Pons (tissue), 1 donor: ENCODE results near the gene SLC39A2.
"Not testable (repeated sequence)": the region's sequence is repeated elsewhere in the genome, so short reads cannot be mapped to it uniquely, and the experiment has no call there.

ENCODE experiments used
- DNase-seq: peaks from one replicate; pipeline ENCODE4 v3.0.0-alpha.2; 2016; ENCODE audit warnings: low spot score

Gene SLC39A2

GRCh38 chr14:21025371-21026273, 26.5 kb downstream of the SLC39A2 start:
- DNase-seq, result peak; percentile 78

GRCh38 chr14:21026274-21026987, 27.3 kb downstream of the SLC39A2 start:
- peak; percentile 97 for DNase-seq

GRCh38 chr14:21026988-21027315, 27.9 kb downstream of the SLC39A2 start:
- no peak for DNase-seq

- no peak for DNase-seq
These were observed 30.8 kb downstream of the SLC39A2 start, which contains the start of gene TPPP2 for GRCh38 chr14:21029917-21030316. Gene TPPP2, plus strand, starts transcription at chr14:21030217. Its CDS starts 365 bp downstream, at chr14:21030582.

- no peak for DNase-seq
These were observed 31.4 kb downstream of the SLC39A2 start for GRCh38 chr14:21030531-21030930.

- DNase-seq, result no peak
These were observed 33.4 kb downstream of the SLC39A2 start for GRCh38 chr14:21032326-21033132.

DNA sequence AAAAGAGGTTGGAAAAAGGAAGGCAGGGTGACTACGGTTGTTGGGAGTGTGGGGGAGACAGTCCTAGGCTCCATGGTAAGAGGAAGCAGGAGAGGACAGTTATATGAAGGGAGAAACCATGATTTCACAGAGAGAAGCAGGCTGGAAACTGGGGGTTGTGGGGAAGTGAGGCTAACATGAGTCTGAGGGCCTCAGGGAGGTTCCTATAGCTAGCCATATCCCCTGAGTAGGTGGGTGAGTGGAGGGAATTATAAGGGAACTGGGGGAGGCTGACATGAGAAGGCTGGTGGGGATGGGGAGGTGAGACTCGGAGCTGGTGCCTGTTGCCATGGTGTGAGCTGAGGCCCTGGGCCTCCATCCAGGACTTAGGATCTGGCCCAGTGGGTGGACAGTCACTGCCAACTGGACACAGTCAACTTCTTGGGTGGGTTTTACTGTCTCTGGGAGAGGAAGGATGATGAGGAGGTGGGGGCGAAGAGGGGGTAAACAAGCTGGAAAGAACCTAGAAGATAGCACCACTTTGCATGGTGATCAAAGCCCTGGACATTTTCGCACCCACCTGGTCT, 34.1 kb downstream of the SLC39A2 start:
- DNase-seq, result no peak

GRCh38 chr14:21034707-21035106, 35.6 kb downstream of the SLC39A2 start, which contains the start of gene RNASE13:
Gene RNASE13, minus strand, starts transcription at chr14:21034807. Its CDS starts 519 bp downstream, at chr14:21034288.
- no peak for DNase-seq

- no peak for DNase-seq
These were observed 37.7 kb downstream of the SLC39A2 start for GRCh38 chr14:21036751-21037150.

GRCh38 chr14:21037156-21037555, 38.1 kb downstream of the SLC39A2 start:
- DNase-seq, result no peak

GRCh38 chr14:21038441-21039422, 39.6 kb downstream of the SLC39A2 start:
- DNase-seq, result peak; percentile 91

- DNase-seq, result peak; percentile 95
These were observed 40.7 kb downstream of the SLC39A2 start for GRCh38 chr14:21039585-21040369.

DNA sequence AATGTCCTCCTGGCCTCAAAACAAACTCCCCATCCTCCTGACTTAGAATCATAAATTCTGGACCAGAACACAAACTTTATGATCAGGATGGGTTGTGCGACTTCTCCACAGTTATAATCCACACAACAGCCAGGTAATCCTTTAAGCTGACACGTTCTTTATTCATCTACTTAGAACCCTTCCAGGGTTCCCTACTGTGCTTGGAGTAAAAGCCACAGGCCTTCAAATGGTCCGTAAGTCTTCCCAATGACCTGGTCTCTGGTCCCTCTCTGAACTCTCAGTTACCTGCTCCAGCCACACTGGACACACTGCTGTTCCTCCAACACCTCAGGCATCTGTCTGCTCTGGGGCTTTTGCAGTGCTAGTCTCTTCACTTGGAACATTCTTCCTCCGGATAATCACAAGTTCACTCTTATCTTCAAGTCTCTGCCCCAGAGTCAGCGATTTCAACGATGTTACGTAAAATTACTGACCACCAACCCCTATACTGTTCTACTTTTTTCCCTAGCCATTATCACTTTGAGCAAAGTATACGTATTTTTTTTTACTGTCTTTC, 41.4 kb downstream of the SLC39A2 start:
- DNase-seq, result no peak

- DNase-seq, result not testable (repeated sequence)
These were observed 41.8 kb downstream of the SLC39A2 start for GRCh38 chr14:21040941-21041340.

DNA sequence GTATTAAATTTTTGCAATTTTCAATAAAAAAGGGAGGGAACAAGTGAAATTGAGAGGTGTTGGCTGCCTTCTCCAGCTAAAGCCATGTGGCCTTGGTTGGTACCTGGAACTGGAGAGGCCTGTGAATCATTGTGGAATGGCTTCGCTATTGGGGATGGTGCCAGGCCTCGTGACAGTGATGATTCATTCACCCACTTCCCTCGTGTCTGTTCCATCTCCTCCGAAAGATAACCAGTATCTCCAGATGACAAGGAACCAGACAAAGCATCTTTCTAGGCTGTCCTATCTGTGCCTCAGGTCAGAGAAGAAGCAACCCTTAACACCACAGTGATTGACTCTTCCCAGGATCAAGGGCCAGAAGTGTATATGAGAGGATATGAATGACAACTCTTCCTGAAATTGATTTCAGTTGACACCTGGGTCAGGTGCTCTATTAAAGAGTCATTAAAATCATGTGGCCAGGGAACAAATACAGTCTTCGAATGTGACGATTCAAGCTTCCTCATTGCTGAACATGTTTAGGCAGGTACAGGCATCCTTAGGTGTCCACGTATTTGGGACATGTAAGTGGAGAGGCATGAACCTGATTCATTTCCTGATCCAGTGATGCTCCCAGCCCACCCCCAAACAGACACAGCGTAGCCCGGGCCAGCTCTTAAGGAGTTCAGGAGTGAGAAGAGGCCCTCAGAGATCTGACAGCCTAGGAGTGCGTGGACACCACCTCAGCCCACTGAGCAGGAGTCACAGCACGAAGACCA, 42.8 kb downstream of the SLC39A2 start, which contains the start of gene RNASE7:
RNASE7 (plus strand) TSS at position 687 of the 758 bp plus-strand sequence. CDS start 631 bp downstream, outside the sequence.
- no peak for DNase-seq

- DNase-seq, result peak; percentile 60
These were observed 43.8 kb downstream of the SLC39A2 start for GRCh38 chr14:21042918-21043317.

DNA sequence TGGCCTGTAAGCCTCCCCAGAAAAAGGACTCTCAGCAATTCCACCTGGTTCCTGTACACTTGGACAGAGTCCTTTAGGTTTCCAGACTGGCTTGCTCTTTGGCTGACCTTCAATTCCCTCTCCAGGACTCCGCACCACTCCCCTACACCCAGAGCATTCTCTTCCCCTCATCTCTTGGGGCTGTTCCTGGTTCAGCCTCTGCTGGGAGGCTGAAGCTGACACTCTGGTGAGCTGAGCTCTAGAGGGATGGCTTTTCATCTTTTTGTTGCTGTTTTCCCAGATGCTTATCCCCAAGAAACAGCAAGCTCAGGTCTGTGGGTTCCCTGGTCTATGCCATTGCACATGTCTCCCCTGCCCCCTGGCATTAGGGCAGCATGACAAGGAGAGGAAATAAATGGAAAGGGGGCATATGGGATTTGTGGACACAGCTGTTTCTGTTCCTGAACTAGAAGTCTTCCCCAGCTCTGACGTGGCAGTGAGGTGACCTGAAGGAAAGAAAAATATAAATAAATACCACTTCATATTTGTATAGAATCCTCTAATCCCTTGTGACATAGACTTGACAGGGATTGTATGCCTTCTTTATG, 44.4 kb downstream of the SLC39A2 start:
- DNase-seq, result no peak

DNA sequence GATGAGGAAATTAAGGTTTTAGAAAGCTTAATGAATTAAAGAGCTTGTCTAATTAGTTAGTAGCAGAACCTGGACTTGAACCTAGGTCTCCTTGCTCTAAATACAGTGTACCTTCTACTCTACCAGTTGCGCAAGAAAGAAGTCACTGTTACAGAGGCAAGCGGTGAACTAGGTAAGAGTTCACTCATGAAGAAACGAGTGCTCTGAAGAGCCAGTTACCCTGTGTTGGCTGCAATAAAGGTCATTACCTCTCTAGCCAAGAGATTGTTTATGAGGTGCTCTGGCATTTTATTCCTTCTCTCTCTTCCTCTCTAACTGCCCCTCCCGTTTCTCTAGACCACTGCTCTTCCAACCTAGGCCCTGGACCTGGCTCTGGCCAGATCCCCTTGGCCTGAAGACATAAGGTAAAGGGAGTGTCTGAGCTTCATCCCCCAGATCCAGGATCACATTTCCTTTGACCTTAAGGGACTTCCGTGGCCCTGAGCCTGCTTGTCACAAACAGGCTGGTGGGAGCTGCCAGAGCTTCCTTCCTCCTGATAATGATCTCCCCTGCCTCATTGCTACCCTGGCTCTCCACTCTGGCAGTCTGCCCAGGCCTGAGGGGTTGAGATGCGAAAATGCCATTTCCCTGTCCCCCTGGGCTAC, 45.0 kb downstream of the SLC39A2 start:
- DNase-seq, result no peak
